ENCODE results near the gene PPP2R2C.

- TF ChIP-seq, protein P1, sequence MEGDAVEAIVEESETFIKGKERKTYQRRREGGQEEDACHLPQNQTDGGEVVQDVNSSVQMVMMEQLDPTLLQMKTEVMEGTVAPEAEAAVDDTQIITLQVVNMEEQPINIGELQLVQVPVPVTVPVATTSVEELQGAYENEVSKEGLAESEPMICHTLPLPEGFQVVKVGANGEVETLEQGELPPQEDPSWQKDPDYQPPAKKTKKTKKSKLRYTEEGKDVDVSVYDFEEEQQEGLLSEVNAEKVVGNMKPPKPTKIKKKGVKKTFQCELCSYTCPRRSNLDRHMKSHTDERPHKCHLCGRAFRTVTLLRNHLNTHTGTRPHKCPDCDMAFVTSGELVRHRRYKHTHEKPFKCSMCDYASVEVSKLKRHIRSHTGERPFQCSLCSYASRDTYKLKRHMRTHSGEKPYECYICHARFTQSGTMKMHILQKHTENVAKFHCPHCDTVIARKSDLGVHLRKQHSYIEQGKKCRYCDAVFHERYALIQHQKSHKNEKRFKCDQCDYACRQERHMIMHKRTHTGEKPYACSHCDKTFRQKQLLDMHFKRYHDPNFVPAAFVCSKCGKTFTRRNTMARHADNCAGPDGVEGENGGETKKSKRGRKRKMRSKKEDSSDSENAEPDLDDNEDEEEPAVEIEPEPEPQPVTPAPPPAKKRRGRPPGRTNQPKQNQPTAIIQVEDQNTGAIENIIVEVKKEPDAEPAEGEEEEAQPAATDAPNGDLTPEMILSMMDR (IDR thresholded peaks at IDR 0.05 in 8 of 11, conservative IDR thresholded peaks at IDR 0.05 in 3 of 11) = no peak
- TF ChIP-seq POLR2A (IDR thresholded peaks at IDR 0.05) = no peak
These were observed 18.1 kb downstream of the PPP2R2C start for GRCh38 chr4:6454112-6454910.
